WTC11 (cell line): ENCODE measurements around the gene AZU1. TPM values are rescaled to one million over a fixed set of nuclear protein-coding genes. Genes with fewer than 3 reads are reported as not detected.
"Not testable (repeated sequence)": the region's sequence is repeated elsewhere in the genome, so short reads cannot be mapped to it uniquely, and the experiment has no call there.

Experiments used
- ATAC-seq: fragments of 200-7000 bp; cut with Tn5 transposase; 2 replicates; pipeline ENCODE4 v1.10.0; 2021; ENCODE audit warnings: mild to moderate bottlenecking, moderate library complexity
- CTCF ChIA-PET: fragments of 300-600 bp; sonication (Branson Sonifier 250); formaldehyde crosslinking; loops from one replicate; lab custom pipeline; 2021; ENCODE audit warnings: antibody characterized with exemption; lab: Charles Lee
- POLR2A ChIA-PET: fragments of 350-600 bp; sonication (Branson Sonifier 250); formaldehyde crosslinking; loops from one replicate; lab custom pipeline; 2021; ENCODE audit warnings: antibody characterized with exemption; lab: Charles Lee
- DNase-seq: peaks from one replicate; pipeline ENCODE4 v3.0.0; 2021; ENCODE audit warnings: low spot score
- H3K27ac Mint-ChIP-seq: 2 replicates; pipeline ENCODE4 v1.8.0; 2021; ENCODE audit warnings: mixed read lengths
- H3K27me3 Mint-ChIP-seq: 2 replicates; pipeline ENCODE4 v1.8.0; 2021; ENCODE audit warnings: low read depth, mild to moderate bottlenecking, moderate library complexity, mixed read lengths
- H3K36me3 Mint-ChIP-seq: 2 replicates; pipeline ENCODE4 v1.8.0; 2021; ENCODE audit warnings: mixed read lengths
- H3K4me1 Mint-ChIP-seq: 2 replicates; pipeline ENCODE4 v1.8.0; 2022; ENCODE audit warnings: mixed read lengths
- H3K4me3 Mint-ChIP-seq: 2 replicates; pipeline ENCODE4 v1.8.0; 2021; ENCODE audit warnings: mild to moderate bottlenecking, moderate library complexity, mixed read lengths
- H3K9me3 Mint-ChIP-seq: 2 replicates; pipeline ENCODE4 v1.8.0; 2021; ENCODE audit warnings: mixed read lengths
- ESRRA ChIP-seq: sonication (generic); formaldehyde crosslinking; IDR thresholded peaks from 2 replicates; pipeline ENCODE4 v1.8.1; 2022; ENCODE audit warnings: mild to moderate bottlenecking, missing genetic modification reagents, borderline replicate concordance
- FOXP1 ChIP-seq: sonication (generic); formaldehyde crosslinking; IDR thresholded peaks from 2 replicates; pipeline ENCODE4 v1.8.0; 2022; ENCODE audit warnings: missing genetic modification reagents, mild to moderate bottlenecking, moderate library complexity, borderline replicate concordance
- GTF2I ChIP-seq: fragments of 250-450 bp; sonication (Bioruptor Pico); conservative IDR thresholded peaks from 2 replicates; pipeline ENCODE4 v1.4.0; 2021; ENCODE audit warnings: mild to moderate bottlenecking
- JUN ChIP-seq: sonication (generic); formaldehyde crosslinking; IDR thresholded peaks from 2 replicates; pipeline ENCODE4 v1.8.0; 2023; ENCODE audit warnings: mild to moderate bottlenecking, missing genetic modification reagents
- MAX ChIP-seq: sonication (generic); formaldehyde crosslinking; IDR thresholded peaks from 2 replicates; pipeline ENCODE4 v1.8.0; 2022; ENCODE audit warnings: mild to moderate bottlenecking, missing genetic modification reagents
- NR1H2 ChIP-seq: sonication (generic); formaldehyde crosslinking; IDR thresholded peaks from 2 replicates; pipeline ENCODE4 v1.9.0; 2021; ENCODE audit warnings: mild to moderate bottlenecking, moderate library complexity, missing genetic modification reagents
- PREB ChIP-seq: sonication (generic); formaldehyde crosslinking; IDR thresholded peaks from 2 replicates; pipeline ENCODE4 v1.8.1; 2022; ENCODE audit warnings: mild to moderate bottlenecking, missing genetic modification reagents, moderate library complexity, borderline replicate concordance
- RELA ChIP-seq: sonication (generic); formaldehyde crosslinking; IDR thresholded peaks from 2 replicates; pipeline ENCODE4 v1.8.1; 2022; ENCODE audit warnings: missing genetic modification reagents, mild to moderate bottlenecking, borderline replicate concordance
- SMAD3 ChIP-seq: sonication (generic); formaldehyde crosslinking; IDR thresholded peaks from 2 replicates; pipeline ENCODE4 v1.8.0; 2022; ENCODE audit warnings: missing genetic modification reagents, mild to moderate bottlenecking, borderline replicate concordance
- USF2 ChIP-seq: sonication (generic); formaldehyde crosslinking; IDR thresholded peaks from 2 replicates; pipeline ENCODE4 v1.8.1; 2023; ENCODE audit warnings: mild to moderate bottlenecking, missing genetic modification reagents, moderate library complexity
- ZBTB43 ChIP-seq: sonication (generic); formaldehyde crosslinking; IDR thresholded peaks from 2 replicates; pipeline ENCODE4 v1.8.1; 2023; ENCODE audit warnings: mild to moderate bottlenecking, missing genetic modification reagents
- ZMAT4 ChIP-seq: fragments of 250-450 bp; sonication (Bioruptor Pico); IDR thresholded peaks from 2 replicates; pipeline ENCODE4 v1.9.0; 2021; ENCODE audit warnings: mild to moderate bottlenecking
- ZNF121 ChIP-seq: sonication (generic); formaldehyde crosslinking; IDR thresholded peaks from 2 replicates; pipeline ENCODE4 v1.8.0; 2023; ENCODE audit warnings: missing genetic modification reagents
- ZNF263 ChIP-seq: sonication (generic); formaldehyde crosslinking; IDR thresholded peaks from 2 replicates; pipeline ENCODE4 v1.8.1; 2022; ENCODE audit warnings: low read depth, mild to moderate bottlenecking, moderate library complexity, missing genetic modification reagents
- ZNF281 ChIP-seq: sonication (generic); formaldehyde crosslinking; IDR thresholded peaks from 2 replicates; pipeline ENCODE4 v1.8.0; 2023; ENCODE audit warnings: mild to moderate bottlenecking, missing genetic modification reagents
- ZNF317 ChIP-seq: sonication (generic); formaldehyde crosslinking; IDR thresholded peaks from 2 replicates; pipeline ENCODE4 v1.8.1; 2023; ENCODE audit warnings: low read depth, mild to moderate bottlenecking, moderate library complexity, missing genetic modification reagents, borderline replicate concordance
- ZNF671 ChIP-seq: fragments of 250-450 bp; sonication (Bioruptor Pico); IDR thresholded peaks from 2 replicates; pipeline ENCODE4 v1.8.0; 2021; ENCODE audit warnings: mild to moderate bottlenecking
- total RNA-seq: library from RNA; stranded (reverse); gene quantifications from 3 replicates; pipeline ENCODE4 v1.2.3, GENCODE V29; 2021

The AZU1 gene
- total RNA-seq, 1 experiment from 2014 or later: 1.2 TPM

GRCh38 chr19:842802-843179, 15.2 kb downstream of the AZU1 start:
- H3K27ac Mint-ChIP-seq, H3K4me1 Mint-ChIP-seq, ATAC-seq, DNase-seq, H3K36me3 Mint-ChIP-seq, H3K9me3 Mint-ChIP-seq: not testable (repeated sequence)
- ChIA-PET CTCF (interaction anchor here (0.7 to 1.1 kb wide), 3 partner anchors 14 to 260 kb away, joined by 3 to 6 read pairs (median 3); no protein-coding TSS in a partner anchor), POLR2A (interaction anchor here (0.6 kb wide), 1 partner anchor 1701 kb away, joined by 3 read pairs; no protein-coding TSS in a partner anchor)
- TF ChIP-seq ZNF121: peak; percentile 50; the same call in 1 of the 2 replicates
- peak overlapping the region; percentile 41; the same call in 1 of the 2 replicates for H3K4me3 Mint-ChIP-seq
- peaks cover 42% of the 10 kb centered on the region for H3K27me3 Mint-ChIP-seq

GRCh38 chr19:843180-843835, 15.7 kb downstream of the AZU1 start:
- CTCF ChIA-PET: interaction anchor here (0.7 to 1.1 kb wide), 3 partner anchors 14 to 261 kb away, joined by 3 to 6 read pairs (median 3); no protein-coding TSS in a partner anchor
- Mint-ChIP-seq H3K4me1 (no peaks in the 10 kb centered on the region), H3K27ac (no peak overlapping the region), H3K4me3 (peak overlapping the region; percentile 41; the same call in 1 of the 2 replicates), H3K27me3 (peaks cover 42% of the 10 kb centered on the region), H3K36me3 (no peaks in the 10 kb centered on the region), H3K9me3 (peaks cover 4% of the 10 kb centered on the region)
- DNase-seq (peak; percentile 62), ATAC-seq (peak; percentile 70)
- POLR2A ChIA-PET: interaction anchor here (0.6 kb wide), 1 partner anchor 1700 kb away, joined by 3 read pairs; no protein-coding TSS in a partner anchor
- TF ChIP-seq ZNF263 (CRISPR knock-in tag) (0 out of 2 replicates have a peak, but pooled peaks have one; percentile 17), ZNF671 (CRISPR knock-in tag) (no peak), NR1H2 (CRISPR knock-in tag) (0 out of 2 replicates have a peak, but pooled peaks have one; percentile 28), RELA (0 out of 2 replicates have a peak, but pooled peaks have one; percentile 40), MAX (peak; percentile 65; the same call in 1 of the 2 replicates)

- H3K27me3 Mint-ChIP-seq: peaks cover 42% of the 10 kb centered on the region
These were observed 16.4 kb downstream of the AZU1 start for GRCh38 chr19:843836-844545.

GRCh38 chr19:844546-844971, 16.9 kb downstream of the AZU1 start:
- no peaks in the 10 kb centered on the region for H3K4me1 Mint-ChIP-seq
- peak overlapping the region; percentile 52 for H3K4me3 Mint-ChIP-seq
- DNase-seq (no peak), ATAC-seq (peak; percentile 22; the same call in 1 of the 2 replicates)
- no peaks in the 10 kb centered on the region for H3K36me3 Mint-ChIP-seq
- peaks cover 42% of the 10 kb centered on the region for H3K27me3 Mint-ChIP-seq
- peaks cover 4% of the 10 kb centered on the region for H3K9me3 Mint-ChIP-seq
- TF ChIP-seq SMAD3 (no peak), FOXP1 (CRISPR knock-in tag) (no peak), GTF2I (CRISPR knock-in tag) (peak; percentile 12; the same call in 1 of the 2 replicates), ZBTB43 (CRISPR knock-in tag) (no peak), ZNF121 (peak; percentile 92), ESRRA (CRISPR knock-in tag) (no peak), PREB (CRISPR knock-in tag) (no peak), ZNF317 (CRISPR knock-in tag) (no peak), JUN (CRISPR knock-in tag) (no peak), ZNF281 (no peak)
- no peak overlapping the region for H3K27ac Mint-ChIP-seq
- CTCF ChIA-PET: interaction anchor here (0.7 kb wide), 1 partner anchor 981 kb away, joined by 6 read pairs; no protein-coding TSS in a partner anchor
- POLR2A ChIA-PET: no interaction called here

More at GRCh38 chr19:843836-844545, 16.4 kb downstream of the AZU1 start:
- Mint-ChIP-seq H3K9me3 (peaks cover 4% of the 10 kb centered on the region), H3K27ac (no peak overlapping the region)
- no peak; the same call in 1 of the 2 replicates for ATAC-seq
- POLR2A ChIA-PET: no interaction called here
- TF ChIP-seq ZMAT4 (CRISPR knock-in tag) (no peak), USF2 (CRISPR knock-in tag) (no peak)
- TF ChIP-seq, all 79 proteins: peak for 0
- no peaks in the 10 kb centered on the region for H3K36me3 Mint-ChIP-seq
- CTCF ChIA-PET: interaction anchor here (1.1 kb wide), 1 partner anchor 13 kb away, joined by 6 read pairs; no protein-coding TSS in a partner anchor
- peak overlapping the region; percentile 52 for H3K4me3 Mint-ChIP-seq
- no peaks in the 10 kb centered on the region for H3K4me1 Mint-ChIP-seq
- no peak for DNase-seq
